Hepatic stellate cell (primary cell): ENCODE results near the gene ZSCAN5C.
"Not testable (repeated sequence)": the region's sequence is repeated elsewhere in the genome, so short reads cannot be mapped to it uniquely, and the experiment has no call there.

Experiments
- DNase-seq: peaks from one replicate; pipeline ENCODE4 v3.0.0; 2011; ENCODE audit warnings: low spot score

Gene ZSCAN5C, protein sequence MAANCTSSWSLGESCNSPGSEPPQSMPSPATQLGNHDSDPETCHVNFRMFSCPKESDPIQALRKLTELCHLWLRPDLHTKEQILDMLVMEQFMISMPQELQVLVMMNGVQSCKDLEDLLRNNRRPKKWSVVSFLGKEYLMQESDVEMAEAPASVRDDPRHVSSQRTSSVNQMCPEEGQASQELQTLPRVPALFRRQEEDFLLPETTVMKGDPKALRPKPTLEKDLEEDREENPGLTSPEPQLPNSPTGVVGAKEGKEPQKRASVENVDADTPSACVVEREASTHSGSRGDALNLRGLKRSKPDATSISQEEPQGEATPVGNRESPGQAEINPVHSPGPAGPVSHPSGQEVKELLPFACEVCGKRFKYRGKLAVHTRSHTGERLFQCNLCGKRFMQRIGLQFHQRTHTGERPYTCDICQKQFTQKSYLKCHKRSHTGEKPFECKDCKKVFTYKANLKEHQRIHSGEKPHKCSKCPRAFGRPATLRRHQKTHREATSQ

DNA sequence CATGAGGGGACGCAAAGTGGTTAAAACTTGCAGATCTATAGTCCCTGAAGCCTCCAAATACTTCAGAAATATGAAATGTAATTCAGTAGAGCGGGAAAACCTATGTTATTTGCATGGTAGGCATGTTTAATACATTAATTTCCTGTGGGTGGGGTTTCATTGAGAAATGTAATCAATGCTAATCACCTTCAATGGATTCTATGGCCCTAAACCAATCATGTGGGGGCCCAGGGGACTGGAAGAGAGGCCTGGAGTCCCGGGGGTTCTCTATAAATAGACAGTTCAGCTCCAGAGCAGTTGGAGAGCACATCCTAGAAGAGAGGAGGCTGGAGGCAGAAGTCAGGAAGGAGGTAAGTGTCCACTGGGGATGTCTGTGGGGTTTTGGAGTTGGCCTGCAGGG is at the start of gene ZSCAN5C:
ZSCAN5C (plus strand) TSS at position 301 of the 400 bp plus-strand sequence. CDS start 3,641 bp downstream, outside the sequence.
- DNase-seq = no peak

DNA sequence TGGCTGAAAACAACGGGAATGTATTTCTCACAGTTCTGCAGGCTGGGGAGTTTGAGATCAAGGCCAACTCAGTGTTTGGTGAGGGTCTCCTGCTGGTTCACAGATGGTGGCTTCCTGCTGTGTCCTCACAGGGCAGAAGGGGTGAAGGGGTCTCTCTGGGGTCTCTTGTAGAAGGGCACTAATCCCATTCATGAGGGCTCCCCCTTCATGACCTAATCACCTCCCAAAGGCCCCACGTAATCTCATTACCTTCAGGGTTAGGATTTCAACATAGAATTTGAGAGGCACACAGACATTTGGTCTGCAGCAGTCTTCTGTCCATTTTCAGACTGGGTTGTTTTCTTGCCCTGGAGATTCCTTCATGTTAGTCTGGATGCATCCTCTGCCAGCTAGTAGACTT is 49.4 kb upstream of the ZSCAN5C start:
- no peak for DNase-seq

DNA sequence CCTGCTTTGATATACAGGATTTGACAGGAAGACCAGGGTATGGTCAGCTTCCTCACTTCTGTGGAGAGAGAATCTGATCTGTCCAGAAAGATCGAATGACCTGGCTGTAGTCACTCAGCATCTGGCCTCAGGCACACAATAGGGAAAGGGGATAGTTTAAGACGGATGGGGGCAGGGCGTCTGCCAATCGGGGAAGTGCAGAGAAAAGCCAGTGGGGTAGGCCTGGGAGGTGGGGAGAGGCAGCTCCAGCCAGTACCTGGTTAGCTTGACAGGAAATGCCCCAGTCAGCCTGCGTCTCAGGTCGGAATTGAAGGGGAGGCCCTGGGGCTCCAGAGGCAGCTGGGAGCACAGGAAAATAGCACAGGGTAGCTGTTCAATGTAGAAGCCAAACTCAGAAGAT is 48.6 kb upstream of the ZSCAN5C start:
- DNase-seq = no peak

DNA sequence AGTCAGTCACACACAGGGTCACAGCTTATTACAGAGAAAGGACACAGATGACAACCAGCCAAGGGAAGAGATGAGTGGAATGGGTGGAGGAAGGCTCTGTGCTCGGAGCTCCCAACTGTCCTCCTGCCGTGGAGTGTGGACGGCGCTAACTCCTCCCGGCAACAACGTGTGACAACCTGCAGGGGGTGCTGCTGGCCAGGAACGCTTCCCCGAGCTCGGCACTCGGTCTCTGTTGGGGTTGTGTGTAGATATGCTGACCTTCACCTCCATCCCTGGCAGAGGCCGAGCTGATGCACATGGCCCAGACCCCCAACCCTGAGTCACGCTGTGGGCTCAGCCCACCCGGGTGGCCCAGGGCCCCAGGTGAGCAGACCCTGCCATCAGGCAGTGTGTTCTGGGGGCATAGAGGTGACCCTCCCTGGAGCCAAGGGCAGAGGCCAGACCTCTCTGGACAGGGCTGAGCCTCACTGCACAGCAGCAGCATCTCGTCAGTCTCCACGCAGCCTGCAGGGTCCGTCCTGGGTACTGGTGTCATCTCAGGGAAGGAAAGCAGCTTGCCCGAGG is 46.9 kb upstream of the ZSCAN5C start:
- no peak for DNase-seq

DNA sequence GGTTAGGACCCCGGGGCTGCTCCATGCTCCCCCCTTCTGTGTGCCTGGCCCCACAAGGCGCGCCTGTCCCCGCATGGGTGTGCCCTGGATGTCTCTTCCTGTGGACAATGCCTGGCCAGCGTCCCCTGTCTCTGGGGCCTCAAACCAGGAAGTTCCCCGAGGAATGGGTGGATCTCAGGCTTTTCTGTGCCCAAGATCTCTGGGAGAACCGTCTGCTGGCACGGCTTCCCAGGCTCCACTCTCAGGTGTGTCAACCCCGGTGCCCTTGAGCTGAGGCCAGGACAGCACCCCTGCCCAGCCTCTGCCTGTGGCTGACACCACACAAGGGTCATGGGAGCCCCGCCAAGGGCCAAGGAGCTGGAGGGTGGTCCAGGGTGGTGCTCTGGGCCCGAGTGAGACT is 45.3 kb upstream of the ZSCAN5C start:
- DNase-seq = no peak

DNA sequence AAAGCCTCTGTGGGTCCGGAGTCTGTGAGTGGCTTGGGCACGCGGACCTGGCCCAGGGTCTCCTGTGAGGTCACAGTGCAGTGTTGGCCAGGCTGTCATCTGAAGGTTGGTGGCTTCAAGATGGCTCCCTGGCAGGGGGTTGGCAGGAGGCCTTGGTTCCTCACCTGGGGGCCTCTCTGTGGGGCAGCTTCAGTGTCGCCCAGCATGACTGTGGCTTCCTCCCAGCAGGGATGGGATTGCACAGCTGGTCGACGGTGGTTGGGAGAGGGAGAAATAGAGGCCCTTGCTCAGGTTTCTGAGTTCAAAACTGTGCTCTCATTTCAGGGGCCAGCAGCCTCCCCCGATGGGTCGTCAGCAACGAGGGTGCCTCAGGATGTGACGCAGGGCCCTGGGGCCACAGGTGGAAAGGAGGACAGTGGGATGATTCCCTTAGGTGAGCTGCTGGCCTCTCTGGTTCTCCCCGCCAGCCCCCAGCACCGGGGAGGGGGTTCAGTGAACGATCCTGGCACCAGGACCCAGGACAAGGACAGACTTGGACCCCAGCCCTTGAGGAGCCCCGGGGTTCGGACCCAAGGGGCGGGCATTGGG is 43.8 kb upstream of the ZSCAN5C start:
- no peak for DNase-seq

DNA sequence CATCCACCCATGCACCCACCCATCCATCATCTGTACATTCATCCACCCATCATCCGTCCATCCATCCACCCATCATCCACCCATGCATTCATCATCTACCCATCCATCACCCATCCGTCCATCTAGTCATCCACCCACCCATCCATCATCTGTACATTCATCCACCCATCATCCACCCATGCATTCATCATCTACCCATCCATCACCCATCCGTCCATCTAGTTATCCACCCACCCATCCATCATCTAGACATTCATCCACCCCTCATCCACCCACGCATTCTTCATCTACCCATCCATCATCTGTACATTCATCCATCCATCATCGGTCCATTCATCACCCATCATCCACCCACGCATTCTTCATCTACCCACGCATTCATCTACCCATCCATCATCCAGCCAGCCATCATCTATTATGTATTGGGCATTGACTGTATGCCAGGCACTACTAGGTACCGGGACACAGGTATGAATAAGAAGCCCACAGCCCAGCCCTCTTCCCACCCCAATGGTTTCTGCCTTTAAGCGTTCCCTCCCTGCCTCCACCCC is 43.0 kb upstream of the ZSCAN5C start:
- no peak for DNase-seq

DNA sequence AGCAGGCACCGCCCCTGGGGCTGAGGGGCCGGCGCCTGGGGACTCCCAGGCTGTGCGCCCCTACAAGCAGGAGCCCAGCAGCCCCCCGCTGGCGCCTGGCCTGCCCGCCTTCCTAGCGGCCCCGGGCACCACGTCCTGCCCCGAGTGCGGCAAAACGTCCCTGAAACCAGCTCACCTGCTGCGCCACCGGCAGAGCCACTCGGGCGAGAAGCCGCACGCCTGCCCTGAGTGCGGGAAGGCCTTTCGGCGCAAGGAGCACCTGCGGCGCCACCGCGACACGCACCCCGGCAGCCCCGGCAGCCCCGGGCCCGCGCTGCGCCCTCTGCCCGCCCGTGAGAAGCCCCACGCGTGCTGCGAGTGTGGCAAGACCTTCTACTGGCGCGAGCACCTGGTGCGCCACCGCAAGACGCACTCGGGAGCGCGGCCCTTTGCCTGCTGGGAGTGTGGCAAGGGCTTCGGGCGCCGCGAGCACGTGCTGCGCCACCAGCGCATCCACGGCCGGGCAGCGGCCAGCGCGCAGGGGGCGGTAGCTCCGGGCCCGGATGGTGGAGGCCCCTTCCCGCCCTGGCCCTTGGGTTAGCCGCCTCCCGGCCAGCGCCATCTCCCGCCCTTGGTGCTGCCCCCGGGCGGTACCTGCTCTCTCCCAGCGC is 42.3 kb upstream of the ZSCAN5C start:
- no peak for DNase-seq

DNA sequence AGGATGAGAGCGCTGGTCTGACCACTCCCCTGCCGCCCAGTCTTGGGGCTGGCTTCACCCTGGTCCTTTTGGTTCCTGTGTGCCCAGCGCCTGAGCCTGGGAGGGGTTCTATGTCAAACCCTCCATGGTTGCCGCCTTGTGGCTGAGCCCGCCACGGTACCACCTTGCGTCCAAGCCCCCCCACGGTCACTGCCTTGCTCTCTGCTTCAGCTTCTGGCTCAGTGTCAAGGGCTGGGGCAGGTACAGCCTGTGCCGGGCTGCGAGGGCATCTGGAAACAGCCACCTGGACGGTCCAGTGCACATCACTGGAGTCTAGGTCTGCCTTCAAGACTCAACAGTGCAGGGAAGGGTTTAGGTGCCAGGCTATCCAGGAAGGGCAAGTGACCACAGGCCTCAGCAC is 40.5 kb upstream of the ZSCAN5C start:
- DNase-seq = no peak

DNA sequence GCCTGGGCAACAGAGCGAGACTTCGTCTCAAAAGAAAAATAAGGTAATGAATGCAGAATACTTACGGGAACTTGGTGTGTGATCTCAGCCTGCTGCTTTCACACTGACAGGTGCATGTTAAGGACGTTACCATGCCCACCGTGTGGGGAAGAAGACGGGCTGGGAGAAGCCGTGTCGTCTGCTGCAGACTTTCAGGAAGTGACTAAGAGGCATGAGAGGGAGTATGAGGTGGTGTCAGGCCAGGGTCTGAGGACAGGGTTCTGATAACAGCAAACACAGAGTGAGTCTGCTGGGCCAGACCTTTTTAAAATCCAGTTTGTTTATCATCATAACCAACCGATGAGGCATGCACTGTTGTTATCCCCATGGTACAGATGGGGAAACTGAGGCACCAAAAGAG is 39.8 kb upstream of the ZSCAN5C start:
- DNase-seq = peak; percentile 59

DNA sequence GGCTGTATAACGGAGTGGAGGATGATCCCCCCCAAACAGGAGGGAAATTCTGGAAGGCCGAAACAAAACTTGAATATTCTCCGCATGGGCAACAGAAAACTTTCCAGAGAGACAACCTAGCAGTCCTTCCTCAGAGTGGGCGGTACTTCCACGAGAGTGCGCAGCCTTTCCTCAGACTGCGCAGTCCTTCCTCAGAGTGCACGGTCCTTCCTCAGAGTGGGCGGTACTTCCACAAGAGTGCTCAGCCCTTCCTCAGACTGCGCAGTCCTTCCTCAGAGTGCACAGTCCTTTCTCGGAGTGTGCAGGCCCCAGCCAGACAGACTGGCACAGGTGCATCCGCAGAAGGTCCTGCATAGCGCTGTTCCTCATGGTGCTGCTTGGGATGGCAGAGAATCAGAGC is 39.0 kb upstream of the ZSCAN5C start:
- no peak for DNase-seq

DNA sequence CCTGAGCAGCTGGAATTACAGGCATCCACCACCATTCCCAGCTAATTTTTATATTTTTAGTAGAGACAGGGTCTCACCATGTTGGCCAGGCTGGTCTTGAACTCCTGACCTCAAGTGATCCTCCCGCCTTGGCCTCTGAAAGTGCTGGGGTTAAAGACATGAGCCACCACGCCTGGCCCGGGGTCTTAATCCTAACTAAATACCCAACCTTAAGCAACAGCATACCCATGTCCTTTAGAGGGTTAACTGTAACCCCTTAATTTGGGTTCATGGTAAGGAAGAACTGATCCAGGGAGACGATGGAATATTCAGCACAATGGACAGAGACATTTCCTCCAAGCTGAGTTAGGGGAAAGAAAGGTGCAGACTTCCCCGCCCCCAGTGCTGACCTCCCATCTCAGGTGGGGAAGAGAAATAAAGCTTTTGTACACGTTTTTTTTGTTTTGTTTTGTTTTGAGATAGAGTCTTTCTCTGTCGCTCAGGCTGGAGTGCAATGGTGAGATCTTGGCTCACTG is 35.0 kb upstream of the ZSCAN5C start:
- no peak for DNase-seq

DNA sequence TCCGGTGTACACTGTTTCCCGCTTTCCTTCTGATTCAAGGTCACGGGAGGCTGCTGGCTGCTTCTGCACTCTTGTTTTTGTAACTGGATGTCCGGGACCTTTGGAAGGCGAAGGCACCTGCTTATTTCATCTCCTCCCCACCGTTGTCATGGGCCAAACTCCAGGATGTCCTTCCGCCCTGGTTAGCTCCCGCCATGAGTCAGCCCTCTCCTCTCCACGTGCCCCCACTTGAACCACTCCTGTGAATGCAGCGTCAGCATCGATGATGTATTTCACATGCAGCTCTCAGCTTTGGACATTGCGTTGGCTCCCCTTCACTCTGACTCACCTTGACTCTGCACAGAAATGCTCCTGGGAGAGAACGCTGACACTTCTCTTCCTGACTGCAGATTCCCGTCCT is 31.8 kb upstream of the ZSCAN5C start:
- DNase-seq = no peak

DNA sequence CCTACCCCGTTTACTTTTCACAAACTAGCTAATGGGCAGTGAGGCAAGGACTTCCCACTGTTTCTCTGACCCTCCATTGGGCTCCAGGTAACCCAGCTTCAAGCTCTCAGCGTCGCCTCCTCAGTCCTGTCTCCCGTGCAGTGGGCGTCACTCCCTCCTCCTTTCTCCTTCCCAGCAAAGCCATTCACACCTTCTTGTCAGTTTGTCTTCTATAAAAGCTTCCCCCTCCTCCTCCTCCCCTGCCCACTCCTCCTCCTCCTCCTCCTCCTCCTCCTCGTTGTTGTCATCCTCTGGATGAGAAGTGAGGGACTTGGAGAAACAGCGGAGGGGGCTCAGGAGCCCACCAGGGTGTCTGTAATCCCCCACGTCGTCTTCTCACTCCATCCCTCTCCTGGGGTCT is 28.0 kb upstream of the ZSCAN5C start:
- no peak for DNase-seq

DNA sequence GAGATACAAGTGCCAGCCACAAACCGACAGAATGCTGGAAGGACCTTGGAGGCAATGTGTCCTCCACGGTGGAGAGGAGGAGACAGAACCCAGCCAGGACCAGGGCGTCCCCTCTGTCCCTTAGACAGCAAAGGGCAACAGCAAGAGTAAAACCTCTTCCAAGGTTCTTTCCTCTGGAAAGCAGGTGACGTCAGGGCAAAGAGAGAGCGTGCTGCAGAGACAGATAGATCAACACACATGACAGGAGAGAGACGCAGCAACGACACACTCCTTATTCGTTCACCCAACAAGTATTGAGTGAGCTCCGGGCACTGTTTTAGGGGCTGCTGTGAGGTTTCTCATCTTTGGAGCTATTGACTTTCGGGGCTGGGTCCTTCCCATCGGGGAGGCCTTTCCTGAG is 27.5 kb upstream of the ZSCAN5C start:
- no peak for DNase-seq

DNA sequence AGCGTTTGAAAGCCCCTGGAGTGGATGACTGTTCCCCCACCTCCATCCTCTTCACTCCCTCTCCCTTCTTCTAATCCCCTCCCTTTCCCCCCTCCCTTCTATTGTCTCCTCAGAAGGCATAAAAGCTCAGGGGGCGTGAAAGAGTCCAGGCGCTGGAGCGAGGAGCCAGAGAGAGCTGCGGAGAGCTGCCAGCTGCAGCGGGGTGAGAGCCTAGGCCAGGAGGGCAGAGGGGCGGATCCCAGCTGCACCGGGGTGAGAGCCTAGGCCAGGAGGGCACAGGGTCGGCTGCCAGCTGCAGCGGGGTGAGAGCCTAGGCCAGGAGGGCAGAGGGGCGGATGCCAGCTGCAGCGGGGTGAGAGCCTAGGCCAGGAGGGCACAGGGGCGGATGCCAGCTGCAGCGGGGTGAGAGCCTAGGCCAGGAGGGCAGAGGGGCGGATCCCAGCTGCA is 26.2 kb upstream of the ZSCAN5C start, which contains the start of gene GALP:
GALP (plus strand) TSS at position 148 of the 447 bp plus-strand sequence. CDS start 1,101 bp downstream, outside the sequence.
- DNase-seq = not testable (repeated sequence)

DNA sequence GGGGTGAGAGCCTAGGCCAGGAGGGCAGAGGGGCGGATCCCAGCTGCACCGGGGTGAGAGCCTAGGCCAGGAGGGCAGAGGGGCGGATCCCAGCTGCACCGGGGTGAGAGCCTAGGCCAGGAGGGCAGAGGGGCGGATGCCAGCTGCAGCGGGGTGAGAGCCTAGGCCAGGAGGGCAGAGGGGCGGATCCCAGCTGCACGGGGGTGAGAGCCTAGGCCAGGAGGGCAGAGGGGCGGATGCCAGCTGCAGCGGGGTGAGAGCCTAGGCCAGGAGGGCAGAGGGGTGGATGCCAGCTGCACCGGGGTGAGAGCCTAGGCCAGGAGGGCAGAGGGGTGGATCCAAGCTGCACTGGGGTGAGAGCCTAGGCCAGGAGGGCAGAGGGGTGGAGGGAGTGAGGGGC is 25.8 kb upstream of the ZSCAN5C start:
- DNase-seq = not testable (repeated sequence)

DNA sequence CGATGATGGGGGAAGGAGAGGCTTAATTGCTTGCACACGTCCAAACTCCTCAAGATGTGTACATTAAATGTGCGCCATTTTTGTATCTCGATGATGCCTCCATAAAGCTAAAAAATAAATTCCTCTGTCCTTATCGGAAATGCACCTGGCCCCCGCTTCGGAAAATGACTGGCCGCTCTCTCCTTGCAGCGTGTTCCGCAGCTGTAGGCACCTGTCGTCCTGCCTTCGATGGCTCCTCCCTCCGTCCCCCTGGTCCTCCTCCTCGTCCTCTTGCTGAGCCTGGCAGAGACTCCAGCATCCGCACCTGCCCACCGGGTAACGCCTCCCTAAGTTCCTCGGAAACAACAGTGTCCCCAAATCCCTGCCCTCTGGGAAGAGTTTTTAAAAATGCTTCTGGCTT is 25.2 kb upstream of the ZSCAN5C start:
- DNase-seq = no peak

DNA sequence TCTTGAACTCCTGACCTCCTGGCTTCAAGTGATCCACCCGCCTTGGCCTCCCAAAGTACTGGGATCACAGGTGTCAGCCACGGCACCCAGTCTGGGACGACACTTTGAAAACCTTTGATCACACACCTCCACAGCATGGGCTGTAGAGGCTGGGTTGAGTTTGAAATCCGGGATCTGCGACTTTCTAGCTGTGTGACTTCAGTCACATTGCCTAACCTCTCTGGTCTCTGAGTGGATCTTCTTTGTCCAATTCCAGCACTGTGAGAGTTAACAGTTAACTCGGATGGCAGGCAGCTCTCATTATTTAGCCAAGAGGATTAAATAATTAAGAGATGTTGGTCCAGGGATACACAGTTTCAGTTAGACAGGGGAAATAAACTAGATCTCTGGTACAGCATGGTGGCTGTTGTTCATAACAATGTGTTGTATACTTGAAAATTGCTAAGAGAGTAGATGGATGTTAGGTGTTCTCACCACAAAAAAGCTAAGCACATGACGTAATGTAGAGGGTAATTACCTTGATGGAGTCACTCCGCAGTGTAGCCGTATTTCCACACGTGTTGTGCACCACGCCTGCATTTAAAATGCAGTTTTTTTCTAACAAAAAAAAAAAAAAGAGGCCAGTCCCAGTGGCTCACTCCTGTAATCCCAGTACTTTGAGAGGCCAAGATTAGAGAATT is 24.4 kb upstream of the ZSCAN5C start:
- no peak for DNase-seq

DNA sequence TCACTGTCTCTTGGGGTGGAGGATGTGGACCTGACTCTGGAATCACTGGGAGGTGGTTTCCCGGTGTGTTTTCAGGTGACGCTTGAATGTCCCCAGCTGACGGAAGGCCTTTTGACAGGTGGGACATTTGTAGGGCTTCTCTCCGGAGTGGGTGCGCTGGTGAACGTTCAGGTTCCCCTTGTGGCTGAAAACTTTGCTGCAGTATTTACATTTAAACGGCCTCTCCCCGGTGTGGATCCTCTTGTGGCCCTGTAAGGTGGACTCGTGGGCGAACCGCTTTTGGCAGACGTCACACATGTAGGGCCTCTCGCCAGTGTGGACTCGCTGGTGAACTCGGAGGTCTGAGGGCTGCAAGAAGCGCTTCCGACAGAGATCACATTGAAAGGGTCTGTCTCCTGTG is 12.3 kb upstream of the ZSCAN5C start:
- DNase-seq = no peak

DNA sequence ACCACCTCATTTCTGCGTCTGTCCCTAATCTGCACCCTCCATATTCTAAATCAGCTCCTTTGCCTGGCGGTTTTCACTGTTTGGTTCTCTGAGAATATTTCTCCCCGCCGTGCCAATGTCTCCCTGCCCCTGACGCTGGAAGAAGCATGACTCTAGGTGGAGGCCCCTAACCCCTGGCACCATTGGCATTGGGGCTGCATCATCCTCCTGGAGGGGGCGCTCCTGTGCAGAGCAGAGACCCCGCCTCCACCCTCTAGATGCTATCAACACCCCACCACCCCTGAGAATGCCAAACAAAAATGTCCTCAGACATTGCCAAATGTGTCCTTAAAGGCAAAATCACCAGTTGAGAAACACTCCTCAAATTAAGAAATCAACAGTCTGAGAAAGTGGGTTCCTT is 11.0 kb upstream of the ZSCAN5C start:
- no peak for DNase-seq
